Measurements from ENCODE around the gene ST7. TPM values are rescaled to one million over a fixed set of nuclear protein-coding genes. Genes with fewer than 3 reads are reported as not detected.
A peak's percentile ranks its signal among the peaks of the same experiment; 100 is the strongest.

The ST7 gene
- total and polyA plus RNA-seq, 2 of the 8 experiments (the other 6 are each of a cell fraction or from before 2014, with no cell fraction given), result 16.3 to 18.0 TPM

DNA sequence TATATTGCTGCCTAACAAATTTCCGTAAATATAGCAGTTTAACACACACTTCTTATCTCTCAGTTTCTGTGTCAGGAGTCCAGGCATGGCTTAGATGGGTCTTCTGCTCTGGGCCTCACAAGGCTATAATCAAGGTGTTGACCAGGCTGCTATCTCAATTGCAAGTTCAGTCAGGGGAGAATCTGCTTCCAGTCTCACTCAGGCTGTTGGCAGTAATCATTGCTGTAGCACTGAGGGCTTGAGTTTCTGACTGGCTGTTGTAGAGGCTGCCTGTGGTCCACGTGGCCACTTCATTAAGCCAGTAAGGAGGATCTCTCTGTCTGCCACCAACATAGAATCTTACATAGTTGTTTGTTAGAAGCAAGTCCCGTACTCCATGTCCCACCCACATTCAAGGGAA lies 138.4 kb downstream of the ST7 start:
- no peaks in the 10 kb centered on the region for H3K79me2 ChIP-seq (ENCODE audit: control insufficient read depth in 1 of 2, insufficient read depth in 2 of 2, low read length in 2 of 2)
- no peak overlapping the region for H2BK15ac ChIP-seq (ENCODE audit: low read length)
- no peak overlapping the region for H4K91ac ChIP-seq (replicated peaks; ENCODE audit: insufficient read length, low read length)
- H3K23ac ChIP-seq (ENCODE audit: insufficient read length), result no peak overlapping the region
- POLR2A ChIA-PET (ENCODE audit: partially characterized antibody), result no interaction called here
- no peak for DNase-seq (ENCODE audit: low read depth in 1 of 2, low spot score in 2 of 2)
- peaks cover 1 to 2% of the 10 kb centered on the region in 2 experiments for H4K20me1 ChIP-seq (replicated peaks in 1 of 2; ENCODE audit: control insufficient read depth in 1 of 2, insufficient read depth in 2 of 2, low read length in 2 of 2)
- H2BK5ac ChIP-seq (ENCODE audit: low read depth, low read length), result no peak overlapping the region
- H3K79me1 ChIP-seq (ENCODE audit: low read depth, low read length), result no peaks in the 10 kb centered on the region
- H2BK120ac ChIP-seq (replicated peaks; ENCODE audit: low read depth, low read length), result no peak overlapping the region
- no peak overlapping the region for H3K9ac ChIP-seq (replicated peaks in 1 of 4; ENCODE audit: extremely low read depth in 1 of 4, low read depth in 3 of 4, low read length in 3 of 4)
- no peak overlapping the region for H3K4ac ChIP-seq (replicated peaks; ENCODE audit: insufficient read length, low read depth, low read length)
- H3K27ac ChIP-seq (ENCODE audit: low read depth, low read length), result no peak overlapping the region
- no peak overlapping the region for H3K14ac ChIP-seq (ENCODE audit: insufficient read length)
- no peak overlapping the region for H3K56ac ChIP-seq (replicated peaks; ENCODE audit: insufficient read length, low read depth, low read length)
- no peaks in the 10 kb centered on the region for H3K36me3 ChIP-seq (ENCODE audit: control insufficient read depth in 2 of 4, insufficient read depth in 4 of 4, low read length in 3 of 4)
- no peak for FAIRE-seq
- H3K9me3 ChIP-seq (ENCODE audit: insufficient read depth in 2 of 2, low read depth in 1 of 2, low read length in 1 of 2), result no peaks in the 10 kb centered on the region
- no peak overlapping the region for H4K5ac ChIP-seq (ENCODE audit: insufficient read length, low read depth, low read length)
- H2AFZ ChIP-seq (ENCODE audit: low read length), result no peak overlapping the region
- H3K4me2 ChIP-seq (ENCODE audit: insufficient read depth in 1 of 2, low read depth in 2 of 2, low read length in 2 of 2), result no peak overlapping the region
- H2BK12ac ChIP-seq (ENCODE audit: low read depth, low read length), result no peak overlapping the region
- no peak overlapping the region for H3K4me3 ChIP-seq (ENCODE audit: extremely low read depth in 1 of 4, insufficient read depth in 2 of 4, low read depth in 3 of 4, low read length in 4 of 4)
- no peaks in the 10 kb centered on the region for H3K27me3 ChIP-seq (replicated peaks in 1 of 4; ENCODE audit: control insufficient read depth in 3 of 4, extremely low read depth in 1 of 4, insufficient read depth in 3 of 4, low read length in 3 of 4)
- H2BK20ac ChIP-seq (ENCODE audit: low read length), result no peak overlapping the region
- 88% methylated on average over 3 of the region's 3 CpGs; no CpG with 5 or more reads in 1 of the 2 experiments for WGBS, 2 experiments (ENCODE audit: extremely low coverage in 1 of 2, insufficient coverage in 1 of 2, insufficient read length in 1 of 2, insufficient replicate concordance in 2 of 2, low coverage in 1 of 2, low lambda C conversion rate in 2 of 2, missing lambda C conversion rate in 1 of 2)
- H3K4me1 ChIP-seq (replicated peaks in 1 of 4; ENCODE audit: control insufficient read depth in 3 of 4, insufficient read depth in 4 of 4, low read length in 3 of 4), result 0 out of 7 replicates have a peak, but pooled peaks cover 0 to 2% (median 0%) of the 10 kb centered on the region in 4 experiments
- H4K8ac ChIP-seq (ENCODE audit: extremely low read depth, insufficient read depth, low read length), result no peak overlapping the region
- H3K23me2 ChIP-seq (ENCODE audit: low read depth, low read length), result no peaks in the 10 kb centered on the region
- H3K18ac ChIP-seq (ENCODE audit: extremely low read depth, low read length), result no peak overlapping the region
- CTCF ChIA-PET (ENCODE audit: partially characterized antibody), result no interaction called here
- H2AK5ac ChIP-seq (ENCODE audit: low read depth, low read length), result peak overlapping the region; percentile 61
- TF ChIP-seq HDAC2 (IDR thresholded peaks at IDR 0.05; ENCODE audit: borderline replicate concordance in 1 of 2, low read depth in 2 of 2, low read length in 2 of 2) (no peak), PHF8 (conservative IDR thresholded peaks at IDR 0.05; ENCODE audit: low read depth, low read length) (no peak), TAF7 (optimal IDR thresholded peaks at IDR 0.05; ENCODE audit: borderline replicate concordance, low read depth, low read length) (no peak), SP1 (IDR thresholded peaks at IDR 0.05; ENCODE audit: low read depth, low read length) (no peak), SRF (IDR thresholded peaks at IDR 0.05; ENCODE audit: low read depth, low read length) (no peak), CHD1 (IDR thresholded peaks at IDR 0.05; ENCODE audit: low read depth, low read length) (no peak), CREB1 (IDR thresholded peaks at IDR 0.05) (no peak), ASH2L (IDR thresholded peaks at IDR 0.05; ENCODE audit: low read length) (no peak), GABPA (IDR thresholded peaks at IDR 0.05; ENCODE audit: borderline replicate concordance, insufficient read depth, low read length) (no peak), GTF2F1 (IDR thresholded peaks at IDR 0.05; ENCODE audit: borderline replicate concordance, low read depth, low read length) (no peak), POLR2AphosphoS5 (IDR thresholded peaks at IDR 0.05; ENCODE audit: low read depth, low read length) (no peak), NRF1 (IDR thresholded peaks at IDR 0.05; ENCODE audit: low read depth, low read length) (no peak)
- TF ChIP-seq, protein P1, sequence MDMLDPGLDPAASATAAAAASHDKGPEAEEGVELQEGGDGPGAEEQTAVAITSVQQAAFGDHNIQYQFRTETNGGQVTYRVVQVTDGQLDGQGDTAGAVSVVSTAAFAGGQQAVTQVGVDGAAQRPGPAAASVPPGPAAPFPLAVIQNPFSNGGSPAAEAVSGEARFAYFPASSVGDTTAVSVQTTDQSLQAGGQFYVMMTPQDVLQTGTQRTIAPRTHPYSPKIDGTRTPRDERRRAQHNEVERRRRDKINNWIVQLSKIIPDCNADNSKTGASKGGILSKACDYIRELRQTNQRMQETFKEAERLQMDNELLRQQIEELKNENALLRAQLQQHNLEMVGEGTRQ (IDR thresholded peaks at IDR 0.05; ENCODE audit: low read length), result no peak
- TF ChIP-seq, protein P2, sequence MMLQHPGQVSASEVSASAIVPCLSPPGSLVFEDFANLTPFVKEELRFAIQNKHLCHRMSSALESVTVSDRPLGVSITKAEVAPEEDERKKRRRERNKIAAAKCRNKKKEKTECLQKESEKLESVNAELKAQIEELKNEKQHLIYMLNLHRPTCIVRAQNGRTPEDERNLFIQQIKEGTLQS (IDR thresholded peaks at IDR 0.05; ENCODE audit: insufficient read depth, low read depth, low read length), result no peak

Data from H1 (cell line).